NCI-H2227 treated with DMSO at 0.1 percent for 48 hours (cell line): ENCODE results near the gene POGZ.

Experiments
- DNase-seq: peaks from one replicate; lab custom pipeline; 2025; lab: John Stamatoyannopoulos, UW

Gene POGZ

DNA sequence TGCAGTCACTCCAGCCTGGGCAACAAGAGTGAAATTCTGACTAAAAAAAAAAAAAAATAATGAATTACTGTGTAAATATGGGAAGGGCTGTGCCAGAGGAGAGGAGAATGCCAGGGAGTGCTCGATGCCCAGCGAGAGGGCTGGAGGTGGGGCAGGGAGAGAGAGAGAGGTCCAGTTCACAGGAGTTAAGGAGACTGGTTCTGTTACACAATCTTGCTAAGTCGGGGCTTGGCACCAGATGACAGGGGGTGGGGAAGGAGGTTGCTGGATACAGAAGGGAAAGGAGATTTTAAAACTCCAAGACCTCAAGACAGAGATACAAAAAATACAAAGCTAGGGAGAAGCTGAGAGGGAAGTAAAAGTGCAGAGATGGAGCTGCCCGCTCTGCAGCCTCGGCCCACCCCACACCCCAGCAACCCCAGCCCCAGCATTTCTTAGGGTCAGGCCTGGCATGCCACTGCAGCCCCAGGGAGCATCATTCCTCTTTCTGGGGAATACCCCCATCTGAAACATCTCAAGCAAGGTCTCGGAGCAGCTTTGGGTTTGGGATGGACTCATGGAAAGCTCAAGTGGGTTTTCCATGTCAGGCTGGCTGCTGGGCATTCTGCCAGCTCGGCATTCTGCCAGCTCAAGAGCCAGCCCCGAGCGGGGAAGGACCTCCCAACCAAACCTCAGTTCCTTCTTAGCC, 87.8 kb downstream of the POGZ start:
- peak; percentile 70 for DNase-seq

DNA sequence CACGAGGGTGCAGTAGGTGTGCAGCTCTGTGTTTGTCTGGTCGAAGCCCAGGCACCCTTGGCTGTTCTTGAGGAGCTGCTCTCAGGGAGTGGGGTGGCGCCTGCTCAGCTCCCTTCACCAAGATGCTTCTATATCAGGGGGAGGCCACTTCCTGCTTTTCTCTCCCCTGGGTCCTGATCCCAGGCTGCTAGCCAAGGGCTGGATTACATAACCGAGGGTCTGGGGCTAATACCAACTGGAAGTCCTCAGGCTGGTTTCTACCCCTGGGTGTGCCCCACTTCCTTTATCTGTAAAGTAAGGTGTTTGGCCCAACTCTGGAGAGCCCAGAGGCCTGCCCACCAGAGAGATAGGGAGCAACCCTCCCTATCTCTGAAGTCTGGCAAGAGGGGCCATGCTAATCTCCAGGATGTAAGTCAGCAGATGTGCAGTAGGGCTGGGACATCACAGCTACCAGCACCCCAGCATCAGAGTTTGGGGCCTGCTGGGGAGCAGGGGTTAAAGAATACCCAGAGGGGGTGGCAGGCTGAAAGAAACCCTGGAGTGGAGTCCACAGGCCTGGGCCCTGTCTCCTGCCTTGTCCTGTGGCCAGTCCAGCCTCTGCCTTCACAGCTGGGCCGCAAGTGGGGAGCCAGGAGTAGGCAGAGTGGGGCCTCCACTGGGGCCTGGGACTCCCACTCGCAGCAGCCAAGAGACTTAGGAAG, 88.9 kb downstream of the POGZ start:
- DNase-seq = no peak

GRCh38 chr1:151369621-151370048, 89.7 kb downstream of the POGZ start:
- no peak for DNase-seq

GRCh38 chr1:151369302-151369610, 90.0 kb downstream of the POGZ start:
- no peak for DNase-seq

- DNase-seq = no peak
Measured at GRCh38 chr1:151368393-151369301, 90.6 kb downstream of the POGZ start.

DNA sequence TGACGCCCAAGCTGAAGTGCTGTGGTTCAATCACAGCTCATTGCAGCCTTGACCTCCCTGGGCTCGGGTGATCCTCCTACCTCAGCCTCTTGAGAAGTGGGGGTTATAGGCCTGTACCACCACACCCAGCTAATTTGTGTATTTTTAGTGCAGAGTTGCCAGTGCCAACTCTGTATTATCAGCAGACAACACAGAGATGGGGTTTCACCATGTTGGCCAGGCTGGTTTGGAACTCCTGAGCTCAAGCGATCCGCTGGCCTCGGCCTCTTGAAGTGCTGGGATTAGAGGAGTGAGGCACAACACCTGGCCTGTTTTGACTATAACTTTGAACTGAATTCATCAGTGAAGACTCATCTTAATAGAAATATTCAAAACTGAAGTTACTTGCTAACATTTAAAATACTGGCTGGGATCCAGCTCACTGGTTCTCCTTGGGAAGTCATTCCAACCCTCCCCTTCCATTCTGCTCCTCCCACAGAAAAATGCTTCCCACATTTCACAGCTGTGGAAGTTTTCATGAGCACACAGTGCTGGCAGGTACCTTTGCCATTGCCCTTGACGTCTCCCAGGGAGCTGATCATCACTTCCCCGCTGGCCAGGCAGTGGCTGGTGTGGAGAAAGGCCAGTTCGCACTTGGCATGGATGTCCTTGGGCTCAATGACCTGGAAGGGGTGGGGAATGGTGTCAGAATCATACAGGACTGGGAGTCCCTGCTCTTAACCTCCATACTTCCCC, 91.5 kb downstream of the POGZ start:
- DNase-seq = no peak

DNA sequence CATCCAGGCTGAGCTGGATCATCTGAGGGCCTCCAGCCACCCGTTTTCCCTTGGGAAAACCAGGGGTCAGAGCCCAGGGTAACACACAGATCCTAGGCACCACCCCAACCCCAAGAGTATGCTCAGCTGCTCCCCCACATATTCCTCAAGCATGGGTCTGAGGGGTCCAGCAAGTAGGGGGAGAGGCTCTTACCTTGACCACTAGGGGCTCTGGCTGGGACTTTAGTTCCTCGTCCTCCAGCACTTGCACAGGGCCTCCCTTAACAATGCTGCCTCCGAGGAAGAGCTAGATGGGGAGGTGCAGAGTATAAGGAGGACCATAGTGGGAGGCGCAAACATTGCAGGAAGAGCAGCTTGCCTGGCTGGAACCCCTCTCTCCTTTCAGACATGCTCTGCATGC, 94.3 kb downstream of the POGZ start:
- no peak for DNase-seq

- DNase-seq = no peak
Measured at GRCh38 chr1:151362308-151363155, 96.8 kb downstream of the POGZ start.

GRCh38 chr1:151361883-151362282, 97.4 kb downstream of the POGZ start:
- DNase-seq = no peak

DNA sequence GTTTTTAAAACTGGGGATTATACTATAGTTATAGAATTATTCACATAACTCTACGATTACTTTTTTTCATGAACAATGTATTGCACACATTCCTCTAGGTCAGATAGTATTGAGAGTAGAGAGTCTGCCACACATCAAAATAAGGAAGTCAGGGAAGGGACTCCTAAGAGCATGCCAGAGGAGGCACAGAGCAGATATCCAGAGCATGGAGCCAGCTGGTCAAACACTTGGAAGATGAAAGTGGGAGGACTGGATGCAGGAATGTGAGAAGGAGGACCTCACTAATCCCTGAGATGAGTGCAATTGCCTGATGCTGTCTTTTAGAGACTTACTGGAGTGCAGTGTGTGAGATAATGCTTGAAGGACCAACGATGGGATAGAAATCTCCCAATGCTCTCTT, 102.6 kb downstream of the POGZ start:
- DNase-seq = no peak
